NCI-H460 (cell line): ENCODE data around the gene MAGEA9B. TPM values are rescaled to one million over a fixed set of nuclear protein-coding genes. Genes with fewer than 3 reads are reported as not detected.
"Not testable (repeated sequence)": the region's sequence is repeated elsewhere in the genome, so short reads cannot be mapped to it uniquely, and the experiment has no call there.

Source experiments
- DNase-seq: peaks from one replicate; pipeline ENCODE4 v3.0.0-alpha.2; 2016; ENCODE audit warnings: low read depth; ENCODE audit errors: extremely low read depth
- total RNA-seq: library from RNA; depleted of rRNA; stranded (reverse); fragments of >200 nt; shearing (Covaris generic); gene quantifications from 2 replicates; pipeline ENCODE4 v1.2.3, GENCODE V29; 2014; rRNA removed

MAGEA9B gene
- total RNA-seq, 1 experiment from 2014 or later = 0.12 TPM

GRCh38 chrX:149539283-149540130 lies 47.8 kb downstream of the MAGEA9B start:
- DNase-seq = peak; percentile 90

DNA sequence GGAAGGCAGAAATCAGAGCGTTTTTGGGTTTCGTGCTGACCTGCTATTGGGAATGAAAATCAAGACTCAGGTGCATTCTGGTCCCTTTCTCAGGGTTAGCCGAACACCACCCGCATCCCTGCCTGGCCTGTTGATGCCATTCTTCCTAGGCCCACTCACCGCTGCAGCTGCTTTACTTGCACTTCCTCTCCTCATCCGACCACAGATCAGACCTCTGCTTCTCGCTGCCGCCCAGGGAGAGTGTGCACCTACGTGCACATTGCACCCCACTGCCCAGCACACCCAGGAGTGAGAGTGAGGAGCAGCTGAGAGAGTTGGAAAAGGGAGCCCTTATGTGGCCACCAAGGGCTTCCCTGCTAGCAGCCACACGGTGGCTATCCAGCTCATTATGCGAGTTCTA lies 49.8 kb downstream of the MAGEA9B start:
- not testable (repeated sequence) for DNase-seq

- DNase-seq = not testable (repeated sequence)
Measured at GRCh38 chrX:149534926-149535602, 52.2 kb downstream of the MAGEA9B start.

- DNase-seq = not testable (repeated sequence)
Measured at GRCh38 chrX:149533999-149534398, 53.3 kb downstream of the MAGEA9B start.

DNA sequence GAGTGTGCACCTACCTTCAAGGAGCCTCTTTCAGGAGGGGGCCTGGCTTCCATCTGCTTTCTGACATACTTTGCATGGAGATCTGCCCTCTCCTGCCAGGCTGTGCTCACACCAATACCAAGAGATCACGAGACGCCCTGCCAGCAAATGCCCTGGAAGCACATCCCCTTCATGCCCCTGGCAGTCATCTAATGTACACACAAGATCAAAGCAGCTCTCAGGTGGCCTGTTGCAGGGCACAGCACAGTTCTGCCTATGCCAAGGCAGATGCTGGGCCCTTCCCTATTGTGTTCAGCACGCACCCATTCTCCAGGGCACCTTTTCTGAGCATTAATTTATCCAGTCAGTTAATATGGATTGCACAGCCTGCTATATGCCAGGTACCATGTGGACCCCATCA lies 54.4 kb downstream of the MAGEA9B start:
- not testable (repeated sequence) for DNase-seq

Other genes starting within 250 kb of the MAGEA9B start
- gene IDS, start 82.2 kb downstream of the MAGEA9B start, total RNA-seq = 44.1 and 47.2 TPM in 2 replicates
- gene EOLA1, start 46.4 kb downstream of the MAGEA9B start, total RNA-seq = 12.4 and 16.6 TPM in 2 replicates
- gene HSFX3, start 37.5 kb downstream of the MAGEA9B start, total RNA-seq = not detected in 2 replicates
- gene HSFX2, start 7.9 kb upstream of the MAGEA9B start, total RNA-seq = not detected in 2 replicates
- 13.6 and 15.5 TPM in 2 replicates for gene TMEM185A, start 44.3 kb upstream of the MAGEA9B start, total RNA-seq
- 0.10 TPM in 1 of 2 replicates, not detected in the other for gene MAGEA11, start 124.6 kb upstream of the MAGEA9B start, total RNA-seq
- 0.20 TPM in 1 of 2 replicates, not detected in the other for gene HSFX1, start 186.6 kb upstream of the MAGEA9B start, total RNA-seq
- not detected in 2 replicates for gene MAGEA9, start 194.5 kb upstream of the MAGEA9B start, total RNA-seq